Dermis blood vessel endothelial cell (primary cell): ENCODE measurements around the gene PADI2. TPM values are rescaled to one million over a fixed set of nuclear protein-coding genes. Genes with fewer than 3 reads are reported as not detected.

ENCODE experiments used
- DNase-seq: peaks from one replicate; pipeline ENCODE4 v3.0.0; 2010
- total RNA-seq: library from RNA; depleted of rRNA; stranded (reverse); fragments of >200 nt; gene quantifications from 2 replicates; pipeline ENCODE4 v1.2.3, GENCODE V29; 2014

PADI2 gene
- total RNA-seq, 1 donor from 2014 or later = 0.17 TPM

- DNase-seq = no peak
Observed at GRCh38 chr1:17112496-17113236, 6.6 kb downstream of the PADI2 start.

- no peak for DNase-seq
Observed at GRCh38 chr1:17112076-17112475, 7.2 kb downstream of the PADI2 start.

GRCh38 chr1:17110555-17110926 is 8.7 kb downstream of the PADI2 start:
- no peak for DNase-seq

- no peak for DNase-seq
Observed at GRCh38 chr1:17109892-17110554, 9.2 kb downstream of the PADI2 start.

GRCh38 chr1:17108786-17109185 is 10.5 kb downstream of the PADI2 start:
- DNase-seq = no peak

GRCh38 chr1:17108360-17108759 is 10.9 kb downstream of the PADI2 start:
- DNase-seq = no peak

- DNase-seq = no peak
Observed at GRCh38 chr1:17104782-17105181, 14.5 kb downstream of the PADI2 start.

- DNase-seq = no peak
Observed at GRCh38 chr1:17102232-17102631, 17.0 kb downstream of the PADI2 start.

GRCh38 chr1:17101261-17101660 is 18.0 kb downstream of the PADI2 start:
- no peak for DNase-seq

GRCh38 chr1:17099616-17100340 is 19.5 kb downstream of the PADI2 start:
- no peak for DNase-seq

- DNase-seq = no peak
Observed at GRCh38 chr1:17098446-17099317, 20.6 kb downstream of the PADI2 start.

- DNase-seq = no peak
Observed at GRCh38 chr1:17097787-17098186, 21.5 kb downstream of the PADI2 start.

GRCh38 chr1:17097147-17097546 is 22.1 kb downstream of the PADI2 start:
- no peak for DNase-seq

GRCh38 chr1:17096584-17096983 is 22.7 kb downstream of the PADI2 start:
- DNase-seq = no peak

- no peak for DNase-seq
Observed at GRCh38 chr1:17095141-17095540, 24.1 kb downstream of the PADI2 start.

GRCh38 chr1:17094664-17095063 is 24.6 kb downstream of the PADI2 start:
- no peak for DNase-seq

GRCh38 chr1:17093822-17094393 is 25.3 kb downstream of the PADI2 start:
- DNase-seq = no peak

- no peak for DNase-seq
Observed at GRCh38 chr1:17091252-17091651, 28.0 kb downstream of the PADI2 start.

GRCh38 chr1:17089506-17089905 is 29.7 kb downstream of the PADI2 start:
- no peak for DNase-seq

- DNase-seq = no peak
Observed at GRCh38 chr1:17086751-17087150, 32.5 kb downstream of the PADI2 start.

- no peak for DNase-seq
Observed at GRCh38 chr1:17084787-17085186, 34.5 kb downstream of the PADI2 start.

GRCh38 chr1:17082761-17083160 is 36.5 kb downstream of the PADI2 start:
- DNase-seq = no peak
